H1 (cell line): ENCODE results near the gene DDX4. TPM values are rescaled to one million over a fixed set of nuclear protein-coding genes. Genes with fewer than 3 reads are reported as not detected.

Source experiments
- CTCF ChIA-PET: fragments of 300-600 bp; sonication (Branson Sonifier 250); formaldehyde crosslinking; loops from one replicate; lab custom pipeline; 2021; ENCODE audit not compliant: partially characterized antibody; lab: Charles Lee
- POLR2A ChIA-PET: fragments of 300-600 bp; sonication (Branson Sonifier 250); formaldehyde crosslinking; loops from one replicate; lab custom pipeline; 2021; ENCODE audit warnings: inconsistent platforms; ENCODE audit not compliant: partially characterized antibody; lab: Charles Lee
- DNase-seq, 2 experiments: peaks; one replicate each; pipeline versions ENCODE4 v3.0.0 to v3.0.0-alpha.2; 2010 to 2022; ENCODE audit warnings: low spot score in 2 of 2, low read depth in 1 of 2, mixed read lengths in 1 of 2
- FAIRE-seq: peaks from 2 replicates; lab custom pipeline; 2011; peaks lifted over from hg19 to GRCh38; lab: Jason Lieb, UNC
- H2AFZ ChIP-seq: 2 replicates; pipeline ENCODE4 v1.8.1; 2012; ENCODE audit warnings: low read length, inconsistent platforms
- H2AK5ac ChIP-seq: 2 replicates; pipeline ENCODE4 v1.6.1; 2013; ENCODE audit warnings: low read depth, low read length
- H2BK120ac ChIP-seq: replicated peaks from 2 replicates; pipeline ENCODE3; 2013; ENCODE audit warnings: low read depth, low read length, inconsistent platforms
- H2BK12ac ChIP-seq: 2 replicates; pipeline ENCODE4 v1.6.1; 2013; ENCODE audit warnings: low read depth, low read length
- H2BK15ac ChIP-seq: 2 replicates; pipeline ENCODE4 v1.6.1; 2013; ENCODE audit warnings: low read length
- H2BK20ac ChIP-seq: 2 replicates; pipeline ENCODE4 v1.6.1; 2013; ENCODE audit warnings: low read length
- H2BK5ac ChIP-seq: 2 replicates; pipeline ENCODE4 v1.6.1; 2013; ENCODE audit warnings: low read depth, low read length
- H3K14ac ChIP-seq: 2 replicates; pipeline ENCODE4 v1.6.1; 2013; ENCODE audit warnings: inconsistent platforms; ENCODE audit not compliant: insufficient read length
- H3K18ac ChIP-seq: 2 replicates; pipeline ENCODE4 v1.6.1; 2013; ENCODE audit warnings: low read length; ENCODE audit errors: extremely low read depth
- H3K23ac ChIP-seq: 2 replicates; pipeline ENCODE4 v1.6.1; 2013; ENCODE audit warnings: inconsistent platforms; ENCODE audit not compliant: insufficient read length
- H3K23me2 ChIP-seq: 2 replicates; pipeline ENCODE4 v1.6.1; 2013; ENCODE audit warnings: low read depth, low read length
- H3K27ac ChIP-seq: 2 replicates; pipeline ENCODE4 v1.6.1; 2011; ENCODE audit warnings: low read depth, low read length, inconsistent platforms
- H3K27me3 ChIP-seq, 4 experiments: replicated peaks in 1 of 4; 1 replicate in 1 of 4; 2 replicates in 3 of 4; pipeline versions ENCODE4 v1.6.1 to v1.8.1; 2011 to 2013; ENCODE audit warnings: low read length in 3 of 4, mild to moderate bottlenecking in 3 of 4, inconsistent platforms in 2 of 4, mixed read lengths in 2 of 4, moderate library complexity in 1 of 4; ENCODE audit not compliant: control insufficient read depth in 3 of 4, insufficient read depth in 3 of 4; ENCODE audit errors: extremely low read depth in 1 of 4
- H3K36me3 ChIP-seq, 4 experiments: 2 replicates each; pipeline versions ENCODE4 v1.6.1 to v1.8.1; 2011 to 2013; ENCODE audit warnings: mild to moderate bottlenecking in 4 of 4, low read length in 3 of 4, moderate library complexity in 2 of 4, control low read depth in 1 of 4, inconsistent platforms in 1 of 4; ENCODE audit not compliant: insufficient read depth in 4 of 4, control insufficient read depth in 2 of 4
- H3K4ac ChIP-seq: replicated peaks from 2 replicates; pipeline ENCODE3; 2013; ENCODE audit warnings: low read length, low read depth, mixed read lengths, inconsistent platforms; ENCODE audit not compliant: insufficient read length
- H3K4me1 ChIP-seq, 4 experiments: replicated peaks in 1 of 4; 1 replicate in 1 of 4; 2 replicates in 3 of 4; pipeline versions ENCODE4 v1.6.1 to v1.8.1; 2011 to 2013; ENCODE audit warnings: low read length in 3 of 4, inconsistent platforms in 2 of 4, mixed read lengths in 1 of 4; ENCODE audit not compliant: insufficient read depth in 4 of 4, control insufficient read depth in 3 of 4
- H3K4me2 ChIP-seq, 2 experiments: 2 replicates each; pipeline versions ENCODE4 v1.6.1 to v1.8.1; 2011 to 2013; ENCODE audit warnings: low read depth in 2 of 2, low read length in 2 of 2, control low read depth in 1 of 2, inconsistent platforms in 1 of 2, mild to moderate bottlenecking in 1 of 2; ENCODE audit not compliant: insufficient read depth in 1 of 2
- H3K4me3 ChIP-seq, 4 experiments: fragments of 200-600, 300-600 bp in 1 of 4; sonication (generic), shearing (Covaris generic), sonication (Bioruptor Twin) in 1 of 4; 2 replicates each; pipeline versions ENCODE4 v1.5.1 to v1.8.1; 2011 to 2016; ENCODE audit warnings: low read length in 4 of 4, low read depth in 3 of 4, control low read depth in 2 of 4, inconsistent platforms in 2 of 4, mild to moderate bottlenecking in 2 of 4, mixed read lengths in 1 of 4, moderate library complexity in 1 of 4; ENCODE audit not compliant: insufficient read depth in 2 of 4; ENCODE audit errors: extremely low read depth in 1 of 4
- H3K56ac ChIP-seq: replicated peaks from 2 replicates; pipeline ENCODE3; 2013; ENCODE audit warnings: low read depth, mild to moderate bottlenecking, mixed read lengths, low read length, inconsistent platforms; ENCODE audit not compliant: insufficient read length
- H3K79me1 ChIP-seq: 2 replicates; pipeline ENCODE4 v1.6.1; 2013; ENCODE audit warnings: low read depth, low read length, control low read depth
- H3K79me2 ChIP-seq, 2 experiments: 2 replicates each; pipeline versions ENCODE4 v1.6.1 to v1.8.1; 2012 to 2013; ENCODE audit warnings: low read length in 2 of 2, mild to moderate bottlenecking in 2 of 2, inconsistent platforms in 1 of 2; ENCODE audit not compliant: insufficient read depth in 2 of 2, control insufficient read depth in 1 of 2
- H3K9ac ChIP-seq, 4 experiments: replicated peaks in 1 of 4; 1 replicate in 1 of 4; 2 replicates in 3 of 4; pipeline versions ENCODE4 v1.6.1 to v1.8.1; 2011 to 2013; ENCODE audit warnings: low read depth in 3 of 4, low read length in 3 of 4, control low read depth in 2 of 4, mild to moderate bottlenecking in 2 of 4, moderate library complexity in 2 of 4, inconsistent platforms in 1 of 4; ENCODE audit errors: extremely low read depth in 1 of 4
- H3K9me3 ChIP-seq, 2 experiments: 2 replicates each; pipeline versions ENCODE4 v1.6.1 to v1.8.1; 2012 to 2013; ENCODE audit warnings: mild to moderate bottlenecking in 2 of 2, moderate library complexity in 2 of 2, control low read depth in 1 of 2, inconsistent platforms in 1 of 2, low read depth in 1 of 2, low read length in 1 of 2, mixed read lengths in 1 of 2; ENCODE audit not compliant: insufficient read depth in 2 of 2
- H4K20me1 ChIP-seq, 2 experiments: replicated peaks in 1 of 2; 2 replicates each; pipeline versions ENCODE3 to v1.8.1; 2011 to 2013; ENCODE audit warnings: inconsistent platforms in 2 of 2, low read length in 2 of 2, mild to moderate bottlenecking in 1 of 2; ENCODE audit not compliant: insufficient read depth in 2 of 2, control insufficient read depth in 1 of 2
- H4K5ac ChIP-seq: 2 replicates; pipeline ENCODE4 v1.6.1; 2013; ENCODE audit warnings: low read length, low read depth, mixed read lengths, inconsistent platforms; ENCODE audit not compliant: insufficient read length
- H4K8ac ChIP-seq: 2 replicates; pipeline ENCODE4 v1.8.0; 2013; ENCODE audit warnings: mild to moderate bottlenecking, moderate library complexity, low read length, inconsistent platforms; ENCODE audit not compliant: insufficient read depth; ENCODE audit errors: extremely low read depth
- H4K91ac ChIP-seq: replicated peaks from 2 replicates; pipeline ENCODE3; 2013; ENCODE audit warnings: low read length, mixed read lengths, inconsistent platforms; ENCODE audit not compliant: insufficient read length
- CHD1 ChIP-seq: IDR thresholded peaks from 2 replicates; pipeline ENCODE4 v1.6.1; 2012; ENCODE audit warnings: low read depth, low read length, improper control_type of control experiment
- EZH2 ChIP-seq: fragments of 200-600 bp; sonication (generic); IDR thresholded peaks from 2 replicates; pipeline ENCODE4 v1.7.1; 2012; ENCODE audit warnings: low read depth, mild to moderate bottlenecking, moderate library complexity, low read length, inconsistent platforms; ENCODE audit not compliant: severe bottlenecking
- RBBP5 ChIP-seq: IDR thresholded peaks from 2 replicates; pipeline ENCODE4 v1.7.1; 2012; ENCODE audit warnings: low read depth, mild to moderate bottlenecking, inconsistent platforms, low read length, moderate library complexity, borderline replicate concordance
- WGBS, 2 experiments: shearing (Covaris generic) in 1 of 2; methylation state at CpG; one replicate each; pipeline versions ENCODE4 v1.1.6 to v1.1.7; 2013 to 2015; ENCODE audit warnings: low lambda C conversion rate in 2 of 2, mixed read lengths in 2 of 2, inconsistent platforms in 1 of 2, low coverage in 1 of 2, missing lambda C conversion rate in 1 of 2; ENCODE audit not compliant: insufficient replicate concordance in 2 of 2, insufficient coverage in 1 of 2, insufficient read length in 1 of 2; ENCODE audit errors: extremely low coverage in 1 of 2, missing lambda C conversion rate in 1 of 2; 5-methylcytosine and 5-hydroxymethylcytosine counted together
- polyA plus RNA-seq, 7 experiments: library from polyadenylated mRNA; depleted of rRNA in 3 of 7; stranded (reverse) in 5 of 7; unstranded in 2 of 7; fragments of >200 nt in 5 of 7; fragments of 200-250 nt in 2 of 7; gene quantifications; 1 replicate in 5 of 7; 2 replicates in 1 of 7; 4 replicates in 1 of 7; pipeline versions ENCODE4 v1.2.1 to v1.2.3, GENCODE V29; 2011 to 2013; ENCODE audit warnings: missing spikeins in 2 of 7, mixed read lengths in 2 of 7
- total RNA-seq: library from RNA; stranded (reverse); fragmentation: NEBNext Ultra II Directional; extraction: Animal tissue kit (Norgen Biotek cat#: 25700); gene quantifications from 2 replicates; pipeline ENCODE4 v1.2.1, GENCODE V29; 2021

The DDX4 gene
- total and polyA plus RNA-seq, 2 of the 8 experiments (the other 6 are each of a cell fraction or from before 2014, with no cell fraction given), result 0.15 TPM; not detected in 1

- Histone ChIP-seq H3K79me1 (no peaks in the 10 kb centered on the region), H4K5ac (no peak overlapping the region), H2BK12ac (0 out of 2 replicates have a peak overlapping the region, but pooled peaks have one; percentile 9), H3K4me2 (no peak overlapping the region), H3K4ac (peak overlapping the region; percentile 84), H3K27ac (no peak overlapping the region), H3K23ac (no peak overlapping the region), H4K20me1 (peaks cover 0 to 7% of the 10 kb centered on the region in 2 experiments), H4K8ac (no peak overlapping the region), H3K9me3 (0 out of 4 replicates have a peak, but pooled peaks cover 0 to 4% of the 10 kb centered on the region in 2 experiments), H2BK120ac (no peak overlapping the region), H2AFZ (no peak overlapping the region), H2BK20ac (no peak overlapping the region), H2BK5ac (no peak overlapping the region), H3K14ac (no peak overlapping the region), H2BK15ac (no peak overlapping the region), H3K4me3 (no peak overlapping the region), H3K4me1 (no peaks in the 10 kb centered on the region), H4K91ac (no peak overlapping the region), H3K36me3 (no peaks in the 10 kb centered on the region; a peak in 1 of 8 replicates), H3K79me2 (no peaks in the 10 kb centered on the region), H3K9ac (no peak overlapping the region), H3K56ac (peak overlapping the region; percentile 100), H3K18ac (no peak overlapping the region), H3K27me3 (no peaks in the 10 kb centered on the region), H3K23me2 (peaks cover 11% of the 10 kb centered on the region; the same call in 1 of the 2 replicates), H2AK5ac (no peak overlapping the region)
- ChIA-PET POLR2A (no interaction called here), CTCF (no interaction called here)
- 94% methylated on average over 9 of the region's 9 CpGs; no CpG with 5 or more reads in 1 of the 2 experiments for WGBS, 2 experiments
- DNase-seq (no peak), FAIRE-seq (no peak)
- TF ChIP-seq EZH2, result no peak
- TF ChIP-seq CHD1, result no peak
- TF ChIP-seq RBBP5, result no peak
Observed at GRCh38 chr5:55864606-55865541, 127.0 kb downstream of the DDX4 start.
